ENCODE results near the gene CFAP45.
A peak's percentile ranks its signal among the peaks of the same experiment; 100 is the strongest.
"Not testable (repeated sequence)": the region's sequence is repeated elsewhere in the genome, so short reads cannot be mapped to it uniquely, and the experiment has no call there.

Gene CFAP45

DNA sequence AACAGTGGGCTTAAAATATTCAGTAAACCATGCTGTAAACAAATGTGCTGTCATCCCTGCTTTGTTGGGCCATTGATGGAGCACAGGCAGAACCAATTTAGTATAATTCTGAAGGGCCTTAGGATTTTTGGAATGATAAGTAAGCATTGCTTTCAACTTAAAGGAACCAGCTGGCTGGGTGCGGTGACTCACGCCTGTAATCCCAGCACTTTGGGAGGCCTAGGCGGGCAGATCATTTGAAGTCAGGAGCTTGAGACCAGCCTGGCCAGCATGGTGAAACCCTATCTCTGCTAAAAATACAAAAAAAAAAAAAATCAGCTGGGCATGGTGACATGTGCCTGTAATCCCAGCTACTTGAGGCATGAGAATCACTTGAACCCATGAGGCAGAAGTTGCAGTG, 4.1 kb upstream of the CFAP45 start:
- DNase-seq (ENCODE audit: low spot score) = not testable (repeated sequence)

DNA sequence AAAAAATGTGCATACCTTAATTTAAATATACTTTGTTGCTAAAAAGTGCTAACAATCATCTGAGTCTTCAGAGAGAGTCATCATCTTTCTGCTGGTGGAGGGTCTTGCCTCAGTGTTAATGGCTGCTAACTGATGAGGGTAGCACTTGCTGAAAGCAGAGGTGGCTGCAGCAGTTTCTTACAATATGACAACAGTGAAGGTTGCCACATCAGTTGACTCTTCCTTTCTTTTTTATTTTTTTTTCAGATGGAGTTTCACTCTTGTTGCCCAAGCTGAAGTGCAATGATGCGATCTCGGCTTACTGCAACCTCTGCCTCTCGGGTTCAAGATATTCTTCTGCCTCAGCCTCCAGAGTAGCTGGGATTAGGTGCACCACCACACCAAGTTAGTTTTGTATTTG, 2.6 kb upstream of the CFAP45 start:
- no peak for DNase-seq (ENCODE audit: low spot score)

DNA sequence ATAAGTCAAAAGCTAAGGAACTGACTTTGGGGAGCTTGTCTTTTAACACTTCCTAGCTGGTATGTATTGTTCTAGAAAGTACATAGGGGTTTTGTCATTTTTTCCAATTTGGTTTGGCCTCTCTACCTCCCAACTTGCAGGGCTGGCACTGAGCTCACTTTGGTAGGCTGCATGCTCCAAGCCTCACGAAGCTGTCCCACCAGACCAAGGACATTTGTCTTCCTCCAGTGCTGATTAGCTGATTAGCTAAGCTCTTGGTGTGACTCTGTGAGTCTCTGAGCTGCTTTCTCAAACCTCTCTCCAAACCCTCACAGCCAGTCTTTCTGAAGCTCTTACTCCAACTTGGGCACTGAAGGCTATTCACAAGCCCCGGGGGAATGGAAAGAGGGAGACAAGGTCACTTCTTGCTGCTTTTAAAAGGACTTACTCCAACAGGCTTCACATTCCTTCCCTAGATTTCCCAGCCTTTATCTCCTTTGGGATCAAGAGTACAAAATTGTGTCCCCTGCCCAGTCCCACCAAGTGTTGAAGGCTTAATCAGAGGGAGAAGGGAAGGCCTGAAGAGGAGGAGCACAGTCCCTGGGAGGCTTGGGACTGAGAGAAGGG, 893 bp upstream of the CFAP45 start:
- DNase-seq (ENCODE audit: low spot score) = no peak

DNA sequence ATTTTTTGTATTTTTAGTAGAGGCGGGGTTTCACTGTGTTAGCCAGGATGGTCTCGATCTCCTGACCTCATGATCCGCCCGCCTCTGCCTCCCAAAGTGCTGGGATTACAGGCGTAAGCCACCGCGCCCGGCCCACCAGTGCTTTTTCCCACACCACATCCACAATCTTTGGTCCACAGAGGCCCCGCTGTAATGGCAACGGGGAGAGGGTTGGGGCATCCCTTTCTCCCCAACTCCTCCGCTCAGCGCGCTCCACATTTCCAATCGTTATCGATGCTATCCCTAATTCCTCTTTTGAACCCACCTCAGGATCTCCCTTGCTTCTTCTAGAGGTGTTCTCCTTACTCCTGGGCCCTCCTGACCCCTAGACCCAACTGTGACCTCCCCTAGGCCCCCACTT, 331 bp downstream of the CFAP45 start:
- not testable (repeated sequence) for DNase-seq (ENCODE audit: low spot score)

DNA sequence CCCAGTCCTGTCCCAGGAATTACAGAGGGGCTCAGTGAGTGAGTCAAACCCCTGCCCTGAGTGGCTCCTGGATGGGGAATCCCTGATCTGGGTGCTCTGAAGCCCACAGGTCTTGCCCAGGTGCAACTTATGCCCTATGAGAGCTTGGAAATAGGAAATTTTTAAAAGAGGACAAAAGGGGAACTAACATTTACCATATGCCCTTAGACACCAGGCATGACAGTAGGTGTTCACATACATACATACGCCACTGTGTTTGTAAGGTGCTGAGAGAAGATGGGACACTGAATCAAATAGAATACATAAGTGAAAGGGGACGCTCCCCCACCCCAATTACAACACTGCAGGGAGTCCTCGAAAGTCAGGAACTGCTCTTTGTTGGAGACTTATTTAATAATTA, 1.4 kb downstream of the CFAP45 start:
- DNase-seq (ENCODE audit: low spot score) = no peak

DNA sequence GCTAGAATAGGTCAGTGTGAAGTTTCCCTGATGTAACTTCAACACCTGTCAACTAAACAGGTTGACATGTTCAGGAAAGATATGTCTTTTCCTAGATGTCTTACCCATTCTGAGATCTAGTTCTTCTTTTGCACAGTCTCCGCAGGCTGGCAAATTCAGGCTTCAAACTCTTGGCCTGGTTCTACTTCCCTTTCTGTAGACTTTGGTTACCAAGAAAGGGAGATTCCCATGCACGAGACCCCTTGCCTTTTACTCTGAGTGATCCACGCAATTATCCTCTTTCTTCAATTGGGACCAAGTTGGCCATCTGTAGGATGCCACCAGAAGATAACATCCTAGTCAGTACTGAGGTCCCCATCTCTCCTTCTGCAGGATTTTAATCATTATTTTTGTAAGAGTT, 2.0 kb downstream of the CFAP45 start:
- DNase-seq (ENCODE audit: low spot score) = no peak

DNA sequence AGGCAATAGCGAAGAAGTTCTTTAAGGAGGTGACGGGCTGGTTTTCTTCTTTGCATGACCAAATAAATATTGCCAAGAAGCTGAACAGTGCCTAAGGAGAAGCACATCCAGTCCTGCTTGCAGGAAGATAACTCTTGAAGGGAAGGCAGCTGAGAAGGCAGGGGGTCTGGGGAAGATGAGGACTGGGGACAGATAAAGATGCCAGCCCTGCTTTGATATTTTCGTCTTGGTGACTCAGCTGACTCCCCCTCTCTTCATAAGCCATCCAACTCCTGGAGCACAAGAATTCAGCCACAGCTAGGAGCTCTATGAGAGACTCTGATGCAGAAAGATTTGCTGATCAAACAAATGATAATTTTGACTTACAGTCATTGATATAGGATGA, 3.4 kb downstream of the CFAP45 start:
- DNase-seq (ENCODE audit: low spot score) = no peak

DNA sequence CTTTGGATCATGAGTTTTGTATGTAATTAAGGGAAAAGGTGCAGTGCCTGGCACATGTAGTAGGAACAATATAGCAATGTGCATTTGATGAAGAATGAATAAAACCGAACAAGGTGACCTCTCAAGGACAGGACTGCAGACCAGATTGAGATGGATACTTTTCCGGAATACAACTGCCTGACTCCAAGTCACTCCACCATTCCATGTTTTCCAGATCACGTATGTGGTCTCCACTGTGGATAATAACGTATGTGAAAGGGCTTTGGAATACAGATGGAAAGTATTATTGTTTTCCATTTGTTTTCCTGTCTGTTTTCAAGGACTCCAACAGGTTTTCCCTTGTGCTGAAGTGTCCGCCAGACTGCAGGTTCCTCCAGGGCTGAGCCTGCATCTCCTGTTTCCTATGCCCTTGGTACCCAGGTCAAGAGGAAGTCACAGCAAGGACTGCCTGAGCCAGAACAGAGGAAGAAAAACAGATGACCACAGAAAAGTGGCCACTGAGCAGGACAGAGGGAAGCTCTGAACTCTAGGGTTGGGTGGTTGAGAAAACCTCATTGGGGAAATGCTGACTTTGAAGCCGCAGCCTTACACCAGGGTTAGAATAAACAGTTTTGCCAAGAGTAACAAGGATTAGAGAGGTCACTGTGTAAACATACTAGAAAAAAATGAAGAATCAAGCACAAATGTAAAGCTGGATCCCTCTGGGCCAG, 4.0 kb downstream of the CFAP45 start:
- no peak for DNase-seq (ENCODE audit: low spot score)

DNA sequence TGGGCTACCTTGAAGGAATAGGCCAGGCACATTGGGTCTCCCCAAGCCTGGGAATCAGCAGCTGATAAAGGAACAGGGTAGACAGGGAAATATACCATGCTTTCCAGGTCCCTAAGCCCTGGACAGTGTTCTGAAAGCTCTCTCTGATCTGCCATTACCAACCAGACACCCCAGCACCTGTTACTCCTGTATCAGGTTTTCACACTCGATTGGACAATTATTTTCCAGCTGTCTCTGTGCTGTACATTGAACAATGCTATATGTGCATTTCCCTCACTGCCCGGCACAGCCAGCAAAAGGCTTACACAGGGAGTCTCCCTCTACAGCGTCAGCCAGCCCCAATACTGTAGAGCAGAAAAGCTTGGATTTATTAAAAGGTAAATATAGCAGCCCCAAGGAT, 4.7 kb downstream of the CFAP45 start:
- no peak for DNase-seq (ENCODE audit: low spot score)

DNA sequence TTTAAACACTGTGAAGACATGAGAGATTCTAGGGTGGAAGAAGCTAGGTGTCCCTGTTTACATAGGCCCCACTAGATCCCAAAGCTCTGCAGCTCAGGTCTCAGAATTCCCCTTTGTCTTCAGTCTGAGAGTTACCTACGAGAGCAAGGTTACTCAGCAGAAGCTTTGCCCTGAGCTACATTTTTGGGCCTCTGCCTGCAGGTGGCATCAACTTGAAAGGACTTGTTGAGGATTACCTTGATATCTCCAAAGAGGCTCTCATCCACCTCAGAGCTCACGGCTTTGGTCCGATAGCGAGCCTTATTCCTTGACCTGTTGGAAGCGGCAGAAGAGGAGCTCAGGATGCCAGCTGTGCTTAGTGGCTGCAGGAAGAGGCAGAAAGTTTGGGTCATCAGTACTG, 7.0 kb downstream of the CFAP45 start:
- no peak for DNase-seq (ENCODE audit: low spot score)

DNA sequence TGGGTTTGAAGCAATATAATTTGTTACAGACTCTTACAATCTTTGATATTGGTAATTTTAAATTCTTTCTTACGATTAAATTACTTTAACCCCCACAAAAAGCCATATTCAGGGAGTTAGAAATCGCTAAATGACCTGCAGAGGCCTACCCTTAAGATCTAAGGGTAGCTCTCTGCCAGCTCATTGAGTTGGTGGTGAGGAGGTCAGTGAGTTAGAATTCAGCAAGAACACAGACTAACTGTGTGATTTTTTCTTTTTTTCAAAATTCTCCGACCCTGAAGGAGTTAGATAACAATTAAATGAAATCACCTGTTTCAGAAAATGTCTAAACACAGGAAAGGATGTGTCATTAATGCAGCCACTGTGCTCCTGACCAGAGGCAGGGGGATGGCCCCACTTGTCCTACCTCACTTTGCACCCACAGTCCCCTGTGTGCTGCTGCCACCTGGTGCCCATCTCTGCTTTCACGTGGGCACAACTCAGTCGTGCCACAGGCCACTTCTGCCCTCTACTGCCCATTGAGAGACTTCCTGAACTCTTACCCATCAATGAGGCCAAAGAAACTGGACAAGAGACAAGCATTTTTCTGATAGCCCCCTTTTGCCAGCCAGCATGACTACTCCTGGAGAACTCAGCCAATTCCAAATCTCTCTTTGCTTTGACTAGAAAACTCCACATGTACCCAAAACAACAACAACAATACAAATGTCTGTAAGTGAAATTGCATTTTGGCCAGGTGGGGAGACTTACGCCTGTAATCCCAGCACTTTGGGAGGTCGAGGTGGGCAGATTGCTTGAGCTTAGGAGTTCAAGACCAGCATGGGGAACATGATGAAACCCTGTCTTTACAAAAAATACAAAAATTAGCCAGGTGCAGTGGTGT, 8.4 kb downstream of the CFAP45 start:
- DNase-seq (ENCODE audit: low spot score) = peak; percentile 74

DNA sequence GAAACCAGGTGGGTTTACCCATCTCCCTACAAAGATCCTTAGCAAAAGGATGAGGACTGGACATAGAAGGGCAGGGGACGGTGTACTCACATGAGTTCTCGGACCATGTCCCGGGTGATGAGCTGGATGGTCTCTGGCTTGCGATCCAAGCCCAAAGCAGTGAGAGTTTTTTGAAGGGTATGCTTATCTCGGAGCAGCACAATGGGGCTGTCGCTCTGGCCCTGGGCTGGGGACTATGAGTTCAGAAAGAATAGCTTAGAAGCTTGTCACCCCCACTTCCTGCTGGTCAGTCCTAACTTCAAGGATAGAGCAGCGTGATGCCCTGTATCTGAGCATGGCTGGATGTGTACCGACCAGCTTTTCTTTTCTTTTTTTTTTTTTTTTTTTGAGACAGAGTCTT, 9.6 kb downstream of the CFAP45 start:
- no peak for DNase-seq (ENCODE audit: low spot score)

DNA sequence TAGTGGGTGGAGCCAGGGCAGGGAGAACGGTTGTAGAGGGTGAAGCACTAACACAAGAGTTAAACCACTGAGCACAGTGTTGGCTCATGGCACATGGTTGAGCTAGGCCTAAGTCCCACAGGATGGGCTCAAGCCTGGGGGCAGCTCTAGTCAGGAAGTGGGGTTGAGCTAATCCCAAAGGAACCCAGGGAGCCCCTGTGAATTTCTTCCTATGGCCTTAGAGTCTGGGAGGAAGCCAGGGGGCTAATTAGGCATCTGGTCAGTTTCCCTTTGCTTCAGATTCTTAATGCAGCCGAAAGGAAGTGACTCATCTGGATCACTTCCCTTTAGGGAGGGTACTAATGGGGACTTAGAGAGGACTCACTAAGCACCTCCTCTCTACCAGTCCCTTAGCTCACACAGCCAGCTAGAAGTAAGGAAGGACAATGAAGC, 10.1 kb downstream of the CFAP45 start:
- DNase-seq (ENCODE audit: low spot score) = no peak

DNA sequence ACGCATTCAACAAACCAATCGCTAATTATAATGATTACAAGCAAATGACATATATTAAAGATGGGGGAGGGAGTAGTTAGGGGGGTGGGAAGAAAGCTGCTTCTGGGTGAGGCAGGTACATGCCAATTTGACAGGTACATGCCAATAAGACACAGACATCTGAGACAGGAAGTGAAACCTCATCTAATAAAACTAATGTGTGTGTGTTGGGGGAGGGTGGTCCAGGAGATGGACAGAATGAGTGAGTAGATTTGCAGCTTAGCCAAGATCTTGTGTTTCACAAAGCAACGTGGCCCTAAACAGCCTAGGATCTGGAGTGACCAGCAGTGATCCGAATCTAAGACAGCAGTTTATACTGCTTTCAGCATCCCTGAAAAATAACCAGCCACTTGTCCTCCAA, 10.8 kb downstream of the CFAP45 start:
- DNase-seq (ENCODE audit: low spot score) = no peak

DNA sequence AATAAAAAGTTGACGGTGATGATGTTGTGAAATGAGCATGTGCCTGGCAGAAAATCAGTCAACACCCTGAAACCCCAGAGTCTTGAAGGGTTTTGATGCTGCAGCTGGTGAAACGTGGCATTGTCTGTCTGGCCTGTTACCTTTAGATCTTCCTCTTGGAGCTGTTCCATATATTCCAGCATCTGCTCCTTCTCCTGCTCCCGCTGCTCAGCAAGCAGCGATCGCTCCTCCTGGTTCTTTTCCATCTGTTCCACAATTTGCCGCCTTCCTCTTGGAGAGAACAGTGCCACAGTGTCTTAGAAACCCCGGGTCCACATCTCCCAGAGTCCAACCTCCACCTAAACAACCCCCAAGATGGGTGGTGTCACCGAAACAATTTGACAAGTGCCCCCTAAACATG, 15.7 kb downstream of the CFAP45 start:
- no peak for DNase-seq (ENCODE audit: low spot score)

DNA sequence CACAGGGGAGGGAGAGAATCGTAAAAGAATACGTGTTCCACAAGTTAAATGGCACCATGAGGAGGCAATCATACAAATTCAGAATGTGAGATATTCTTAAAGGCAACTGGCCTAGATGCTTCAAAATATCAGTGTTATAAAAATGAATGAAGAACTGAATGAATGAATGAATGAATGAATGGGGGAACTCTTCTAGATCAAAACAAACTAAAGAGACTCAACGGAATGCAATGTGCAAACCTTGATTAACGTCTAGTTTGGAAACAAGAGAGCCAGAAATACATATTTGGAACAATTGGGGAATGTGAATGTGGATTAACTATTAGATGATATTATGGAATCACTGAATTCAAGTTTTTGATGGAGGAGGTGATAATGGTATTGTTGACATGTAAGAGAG, 16.8 kb downstream of the CFAP45 start:
- no peak for DNase-seq (ENCODE audit: low spot score)

DNA sequence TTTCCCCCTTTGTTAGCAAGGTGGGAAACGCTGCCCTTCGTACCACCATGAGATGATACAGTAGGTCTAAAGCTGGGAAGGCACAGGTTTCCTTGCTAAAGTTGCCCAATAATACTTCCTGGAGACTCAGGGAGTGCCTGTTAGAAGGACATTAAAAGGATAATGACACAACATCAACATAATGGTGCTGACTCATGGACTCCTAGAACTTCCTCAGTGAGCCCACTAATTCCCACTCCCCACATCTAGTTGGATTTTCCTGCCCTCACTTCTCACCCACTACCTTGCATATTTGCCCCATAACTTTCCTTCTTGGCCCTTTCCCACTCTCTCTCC, 17.5 kb downstream of the CFAP45 start:
- no peak for DNase-seq (ENCODE audit: low spot score)

DNA sequence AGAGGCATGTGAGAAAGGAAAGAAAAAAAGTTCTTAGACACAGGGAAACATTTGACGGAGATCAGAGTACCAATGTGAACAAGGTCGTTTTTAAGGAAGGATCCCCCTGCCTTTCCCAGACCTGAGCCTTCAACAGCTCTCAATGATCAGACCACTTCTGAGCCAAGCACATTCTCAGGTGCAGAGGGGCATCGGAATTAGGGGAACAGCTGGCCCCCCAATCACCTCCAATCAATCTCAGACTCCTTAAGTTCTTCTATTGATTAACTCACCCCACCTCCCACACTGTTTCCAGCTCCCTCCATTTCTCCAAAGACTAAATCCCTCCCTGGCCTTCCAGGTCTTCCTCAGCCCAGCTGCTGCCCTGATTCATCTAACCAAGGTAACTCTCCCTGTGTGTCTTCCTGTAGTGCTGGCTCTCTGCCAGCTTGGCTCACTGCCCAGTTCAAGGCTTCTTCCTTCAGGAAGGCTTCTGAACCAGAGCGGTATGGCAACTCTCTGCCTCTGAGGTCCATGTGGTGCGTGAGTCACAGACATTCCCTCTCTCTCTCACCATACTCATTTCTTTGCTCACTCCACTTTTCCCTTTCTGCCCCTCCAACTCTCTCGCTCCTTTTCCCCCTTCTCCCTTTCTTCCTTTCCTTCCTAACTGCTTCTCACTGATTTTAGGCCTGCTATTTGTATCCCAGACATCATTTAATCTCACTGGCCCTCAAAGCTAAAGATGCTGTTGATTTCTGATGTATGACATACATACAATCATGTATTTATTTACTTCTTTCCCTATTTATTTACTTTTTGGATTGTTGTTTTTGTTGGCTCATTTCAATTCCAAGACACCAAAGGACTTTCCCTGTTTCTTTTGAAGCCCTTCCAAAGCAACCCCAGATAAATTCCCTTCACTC, 18.1 kb downstream of the CFAP45 start:
- DNase-seq (ENCODE audit: low spot score) = no peak

DNA sequence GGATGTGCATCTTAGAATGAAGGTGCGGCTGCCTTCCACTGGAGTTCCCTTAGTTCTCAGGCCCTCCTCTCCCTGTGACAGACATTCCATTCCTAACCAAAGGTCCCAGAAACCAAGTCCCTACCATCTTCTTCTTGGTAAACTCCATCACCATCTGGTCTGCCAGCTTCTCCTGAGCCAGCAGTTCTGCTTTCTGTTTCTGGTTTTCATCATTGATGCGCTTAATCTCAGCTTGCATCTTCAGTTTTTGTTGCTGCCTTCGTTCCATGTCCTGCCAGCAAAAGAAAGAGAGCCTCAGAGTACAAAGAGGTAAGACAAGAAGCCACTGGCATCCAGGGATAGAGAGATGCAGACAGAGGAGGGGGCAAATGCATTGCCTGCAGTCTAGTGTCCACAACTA, 19.5 kb downstream of the CFAP45 start:
- no peak for DNase-seq (ENCODE audit: low spot score)

DNA sequence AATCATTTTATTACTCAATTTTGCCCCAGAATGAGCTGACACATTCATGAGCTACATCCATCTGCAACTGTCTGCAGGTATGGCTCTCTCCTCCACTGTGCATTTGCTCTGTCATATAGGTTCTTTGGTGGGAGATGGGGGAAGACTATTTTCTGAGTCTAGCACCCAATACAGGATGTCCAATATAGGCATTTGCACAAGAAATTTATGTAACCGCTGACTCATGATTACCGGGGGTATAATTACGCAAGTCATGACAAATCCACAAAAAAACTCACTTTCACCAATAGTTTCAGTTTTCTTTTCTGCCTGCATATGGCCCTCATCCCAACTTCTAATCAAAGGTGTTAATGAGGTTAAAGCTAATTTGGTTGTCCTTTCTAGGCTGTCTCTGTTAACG, 20.0 kb downstream of the CFAP45 start:
- DNase-seq (ENCODE audit: low spot score) = no peak

DNA sequence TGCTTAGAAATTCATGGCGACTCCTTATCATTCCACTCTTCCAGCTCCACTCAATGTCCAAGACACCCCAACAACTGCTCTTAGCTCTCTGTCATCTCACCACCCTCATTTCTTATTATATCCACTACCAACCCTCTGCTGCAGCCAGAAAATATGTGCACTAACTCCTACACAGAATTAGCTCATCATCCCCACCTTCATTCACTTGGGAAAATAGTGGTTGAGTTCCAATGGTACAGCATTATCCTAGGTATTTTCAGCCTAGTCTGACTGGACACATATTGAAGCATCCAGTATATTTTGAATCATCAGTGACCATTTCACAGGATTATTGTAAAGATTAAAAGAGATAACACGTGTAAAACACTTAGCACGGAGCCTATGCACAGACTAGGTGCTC, 20.8 kb downstream of the CFAP45 start:
- no peak for DNase-seq (ENCODE audit: low spot score)

DNA sequence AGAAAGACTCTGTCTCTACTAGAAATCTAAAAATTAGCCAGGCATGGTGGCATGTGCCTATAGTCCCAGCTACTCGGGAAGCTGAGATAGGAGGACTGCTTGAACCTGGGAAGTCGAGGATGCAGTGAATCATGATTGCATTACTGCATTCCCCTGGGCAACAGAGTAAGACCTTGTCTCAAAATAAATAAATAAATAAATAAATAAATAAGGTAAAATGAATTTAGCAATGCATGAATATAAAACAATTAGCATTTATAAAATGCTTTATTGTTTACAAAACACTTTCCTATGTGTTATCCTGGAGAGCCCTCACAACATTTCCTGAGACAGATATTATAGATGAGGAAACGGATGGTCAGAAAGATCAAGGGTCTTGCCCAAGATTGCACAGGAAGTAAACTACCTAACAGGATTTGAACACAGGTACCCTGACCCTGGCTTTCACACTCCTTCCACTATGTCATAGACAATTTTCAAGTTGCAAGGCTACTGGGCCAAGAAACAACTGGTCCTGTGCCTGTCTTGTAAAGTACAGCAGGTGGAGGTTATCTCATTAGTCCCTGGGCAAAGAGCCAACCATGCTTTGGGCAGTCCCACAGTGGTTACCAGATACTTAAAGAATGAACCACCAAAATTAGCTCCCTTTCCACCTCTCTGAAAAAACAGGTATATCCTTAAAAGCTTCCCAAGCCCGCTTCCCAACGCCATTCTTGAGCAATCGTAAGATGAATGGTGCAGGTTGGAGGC, 22.1 kb downstream of the CFAP45 start:
- DNase-seq (ENCODE audit: low spot score) = no peak
